Osteocyte (in vitro differentiated cells): ENCODE results near the gene EYA2. TPM values are rescaled to one million over a fixed set of nuclear protein-coding genes. Genes with fewer than 3 reads are reported as not detected.

Source experiments
- DNase-seq: peaks from one replicate; pipeline ENCODE4 v3.0.0; 2021; ENCODE audit warnings: mixed read lengths; ENCODE audit not compliant: unreplicated experiment; ENCODE audit errors: extremely low spot score
- H3K27ac Mint-ChIP-seq: one replicate; pipeline ENCODE4 v1.8.0; 2021; ENCODE audit warnings: mild to moderate bottlenecking, mixed read lengths; ENCODE audit not compliant: unreplicated experiment
- H3K27me3 Mint-ChIP-seq: one replicate; pipeline ENCODE4 v1.8.0; 2021; ENCODE audit warnings: mixed read lengths; ENCODE audit not compliant: unreplicated experiment
- H3K36me3 Mint-ChIP-seq: one replicate; pipeline ENCODE4 v1.8.0; 2021; ENCODE audit warnings: mixed read lengths; ENCODE audit not compliant: unreplicated experiment
- H3K4me1 Mint-ChIP-seq: one replicate; pipeline ENCODE4 v1.8.0; 2021; ENCODE audit warnings: mixed read lengths; ENCODE audit not compliant: unreplicated experiment
- H3K4me3 Mint-ChIP-seq: one replicate; pipeline ENCODE4 v1.8.0; 2021; ENCODE audit warnings: mild to moderate bottlenecking, moderate library complexity, mixed read lengths; ENCODE audit not compliant: unreplicated experiment
- H3K9me3 Mint-ChIP-seq: one replicate; pipeline ENCODE4 v1.8.0; 2021; ENCODE audit warnings: mixed read lengths; ENCODE audit not compliant: unreplicated experiment
- total RNA-seq: library from RNA; stranded (reverse); gene quantifications from 2 replicates; pipeline ENCODE4 v1.2.1, GENCODE V29; 2021
- TF ChIP-seq, protein P1 (sequence below): fragments of 200-600 bp; sonication (generic); IDR thresholded peaks from 2 replicates; pipeline ENCODE4 v1.5.0; 2021; ENCODE audit warnings: antibody characterized with exemption, mild to moderate bottlenecking, moderate library complexity

The EYA2 gene
- total RNA-seq, 1 donor from 2014 or later, result not detected

DNA sequence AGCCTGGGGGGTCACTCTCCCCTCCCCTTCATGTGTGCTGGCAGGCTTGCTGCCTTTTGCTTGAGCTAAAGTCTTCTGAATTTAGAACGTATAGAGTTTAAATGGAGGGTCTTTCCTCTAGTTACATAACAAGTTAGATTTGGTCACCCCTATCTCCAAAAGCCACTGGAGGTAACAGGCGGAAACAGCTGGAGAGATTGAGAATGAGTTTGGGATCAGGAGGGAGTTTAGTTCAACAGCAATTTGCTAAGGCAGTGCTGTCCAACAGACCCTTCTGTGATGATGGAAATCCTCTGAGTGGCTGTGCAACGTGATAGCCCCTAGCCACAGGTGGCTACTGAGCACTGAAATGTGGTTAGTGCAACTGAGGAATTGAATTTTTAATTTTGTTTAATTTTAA lies 132.8 kb downstream of the EYA2 start:
- TF ChIP-seq, protein P1, sequence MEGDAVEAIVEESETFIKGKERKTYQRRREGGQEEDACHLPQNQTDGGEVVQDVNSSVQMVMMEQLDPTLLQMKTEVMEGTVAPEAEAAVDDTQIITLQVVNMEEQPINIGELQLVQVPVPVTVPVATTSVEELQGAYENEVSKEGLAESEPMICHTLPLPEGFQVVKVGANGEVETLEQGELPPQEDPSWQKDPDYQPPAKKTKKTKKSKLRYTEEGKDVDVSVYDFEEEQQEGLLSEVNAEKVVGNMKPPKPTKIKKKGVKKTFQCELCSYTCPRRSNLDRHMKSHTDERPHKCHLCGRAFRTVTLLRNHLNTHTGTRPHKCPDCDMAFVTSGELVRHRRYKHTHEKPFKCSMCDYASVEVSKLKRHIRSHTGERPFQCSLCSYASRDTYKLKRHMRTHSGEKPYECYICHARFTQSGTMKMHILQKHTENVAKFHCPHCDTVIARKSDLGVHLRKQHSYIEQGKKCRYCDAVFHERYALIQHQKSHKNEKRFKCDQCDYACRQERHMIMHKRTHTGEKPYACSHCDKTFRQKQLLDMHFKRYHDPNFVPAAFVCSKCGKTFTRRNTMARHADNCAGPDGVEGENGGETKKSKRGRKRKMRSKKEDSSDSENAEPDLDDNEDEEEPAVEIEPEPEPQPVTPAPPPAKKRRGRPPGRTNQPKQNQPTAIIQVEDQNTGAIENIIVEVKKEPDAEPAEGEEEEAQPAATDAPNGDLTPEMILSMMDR, result no peak
- no peaks in the 10 kb centered on the region for H3K4me1 Mint-ChIP-seq
- H3K9me3 Mint-ChIP-seq, result peaks cover 5% of the 10 kb centered on the region
- H3K27me3 Mint-ChIP-seq, result peaks cover 50% of the 10 kb centered on the region
- no peaks in the 10 kb centered on the region for H3K36me3 Mint-ChIP-seq
- no peak overlapping the region for H3K27ac Mint-ChIP-seq
- no peak for DNase-seq
- no peak overlapping the region for H3K4me3 Mint-ChIP-seq

DNA sequence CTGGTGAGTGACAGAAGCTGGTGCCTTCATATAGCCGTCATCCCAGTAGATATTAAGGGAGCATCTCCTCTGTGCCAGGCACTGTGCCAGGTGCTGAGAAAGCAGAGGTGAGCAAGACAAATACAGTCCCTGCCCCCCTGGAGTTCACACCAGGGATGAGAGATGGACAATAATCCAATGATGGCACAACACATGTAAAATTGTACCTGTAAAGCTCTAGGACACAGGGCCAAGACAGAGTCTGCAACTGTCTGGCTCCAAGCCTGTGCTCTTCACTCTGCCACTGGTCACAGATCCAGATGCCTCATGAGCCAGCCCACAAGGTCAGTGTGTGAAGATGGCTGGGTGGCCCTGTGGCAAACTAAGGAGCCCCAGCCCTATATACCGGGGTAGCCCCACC lies 133.8 kb downstream of the EYA2 start:
- TF ChIP-seq, protein P1, result no peak
- Mint-ChIP-seq H3K9me3 (peaks cover 5% of the 10 kb centered on the region), H3K36me3 (no peaks in the 10 kb centered on the region), H3K27ac (no peak overlapping the region), H3K4me3 (no peak overlapping the region), H3K27me3 (peaks cover 44% of the 10 kb centered on the region), H3K4me1 (no peaks in the 10 kb centered on the region)
- DNase-seq, result no peak

DNA sequence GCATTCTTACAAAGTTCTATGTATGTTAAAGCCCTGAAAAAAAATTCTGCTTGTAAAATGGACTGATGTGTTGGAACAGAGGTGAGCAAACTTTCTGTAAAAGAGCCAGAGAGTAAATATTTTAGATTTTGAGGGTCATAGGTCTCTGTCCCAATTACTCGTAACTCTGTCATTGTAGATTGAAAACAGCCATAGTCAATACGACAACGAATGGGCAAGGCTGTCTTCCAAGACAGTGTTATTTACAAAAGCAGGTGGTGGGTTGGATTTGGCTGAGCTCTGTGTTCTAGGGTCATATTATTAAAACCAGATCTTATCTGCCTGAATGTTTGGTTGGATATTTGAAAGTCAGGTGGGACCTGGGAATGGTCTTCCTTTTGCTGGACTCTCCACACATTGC lies 135.2 kb downstream of the EYA2 start:
- Mint-ChIP-seq H3K36me3 (no peaks in the 10 kb centered on the region), H3K4me1 (no peaks in the 10 kb centered on the region), H3K9me3 (peaks cover 5% of the 10 kb centered on the region), H3K27me3 (peaks cover 33% of the 10 kb centered on the region), H3K4me3 (no peak overlapping the region), H3K27ac (no peak overlapping the region)
- no peak for DNase-seq
- TF ChIP-seq, protein P1, result no peak

DNA sequence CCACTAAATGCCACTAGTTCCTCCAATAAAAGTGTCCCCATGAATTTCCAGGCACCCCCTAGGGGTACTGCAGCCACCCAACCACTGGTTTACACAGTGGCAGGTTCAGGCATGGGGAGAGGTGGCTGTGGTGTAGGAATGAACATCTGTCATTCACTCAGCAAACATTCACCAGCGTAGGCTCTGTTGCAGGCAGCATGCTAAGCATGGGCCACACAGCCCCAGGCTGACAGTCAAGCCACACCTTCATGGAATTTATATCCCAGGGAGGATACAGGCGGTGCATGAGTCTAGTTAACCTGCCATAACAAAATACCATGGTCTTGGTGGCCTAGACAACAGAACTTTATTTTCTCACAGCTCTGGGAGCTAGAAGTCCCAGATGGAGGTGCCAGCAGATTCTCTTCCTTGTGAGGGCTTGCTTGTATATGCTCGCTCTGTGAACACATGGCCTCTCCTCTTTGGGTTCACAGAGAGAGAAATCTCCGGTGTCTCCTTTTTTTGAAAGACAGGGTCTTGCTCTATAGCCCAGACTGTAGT lies 135.7 kb downstream of the EYA2 start:
- H3K9me3 Mint-ChIP-seq, result peaks cover 5% of the 10 kb centered on the region
- H3K36me3 Mint-ChIP-seq, result no peaks in the 10 kb centered on the region
- peaks cover 33% of the 10 kb centered on the region for H3K27me3 Mint-ChIP-seq
- DNase-seq, result no peak
- H3K4me1 Mint-ChIP-seq, result no peaks in the 10 kb centered on the region
- TF ChIP-seq, protein P1, result no peak
- no peak overlapping the region for H3K27ac Mint-ChIP-seq
- no peak overlapping the region for H3K4me3 Mint-ChIP-seq

DNA sequence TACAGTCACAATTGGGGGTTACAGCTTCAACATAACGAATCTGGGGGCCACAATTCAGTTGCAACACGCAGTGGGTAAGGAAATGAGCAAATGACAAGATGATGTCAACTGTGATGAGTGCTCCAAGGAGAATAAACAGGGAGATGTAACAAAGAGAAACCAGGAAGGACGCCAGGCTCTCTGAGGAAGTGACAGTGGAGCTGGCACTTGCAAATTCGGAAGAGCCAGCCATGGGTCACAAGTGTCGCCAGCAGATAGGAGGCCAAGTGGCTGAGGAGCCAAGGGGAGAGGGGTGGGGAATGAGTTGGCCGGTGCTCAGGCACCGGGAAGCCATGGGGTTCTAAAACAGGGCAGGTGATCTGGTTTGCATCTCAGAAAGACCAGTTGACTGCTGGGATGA lies 136.4 kb downstream of the EYA2 start:
- peaks cover 32% of the 10 kb centered on the region for H3K27me3 Mint-ChIP-seq
- no peaks in the 10 kb centered on the region for H3K36me3 Mint-ChIP-seq
- no peak overlapping the region for H3K27ac Mint-ChIP-seq
- no peak overlapping the region for H3K4me3 Mint-ChIP-seq
- no peak for DNase-seq
- peaks cover 5% of the 10 kb centered on the region for H3K9me3 Mint-ChIP-seq
- TF ChIP-seq, protein P1, result no peak
- H3K4me1 Mint-ChIP-seq, result no peaks in the 10 kb centered on the region
